ENCODE results near the gene LEO1. TPM values are rescaled to one million over a fixed set of nuclear protein-coding genes. Genes with fewer than 3 reads are reported as not detected.
"Not testable (repeated sequence)": the region's sequence is repeated elsewhere in the genome, so short reads cannot be mapped to it uniquely, and the experiment has no call there.

Gene LEO1
- total and polyA plus RNA-seq, 2 donors (not counting 1 experiment from before 2014, with no cell fraction given) = 1.9 to 19.1 TPM

- H2AFZ ChIP-seq (ENCODE audit: insufficient read depth, low read depth, low read length, poor library complexity, severe bottlenecking) = no peak overlapping the region
- H3K36me3 ChIP-seq (replicated peaks in 1 of 2; ENCODE audit: control extremely low read depth in 1 of 2, control insufficient read depth in 1 of 2, extremely low read depth in 1 of 2, insufficient read depth in 2 of 2, low read length in 1 of 2) = no peaks in the 10 kb centered on the region
- peaks cover 14 to 24% of the 10 kb centered on the region in 2 donors for H3K4me1 ChIP-seq (ENCODE audit: control insufficient read depth in 2 of 2, insufficient read depth in 2 of 2, low read length in 2 of 2)
- ATAC-seq (ENCODE audit: low read depth) (no peak), DNase-seq (no peak)
- no peak overlapping the region for H3K27ac ChIP-seq (ENCODE audit: low read length in 2 of 2)
- no peaks in the 10 kb centered on the region for H4K20me1 ChIP-seq (ENCODE audit: control insufficient read depth, insufficient read depth, low read length, poor library complexity, severe bottlenecking)
- peaks cover 6% of the 10 kb centered on the region for H3K9me3 Mint-ChIP-seq (ENCODE audit: insufficient read depth)
- ChIA-PET CTCF (no interaction called here), POLR2A (no interaction called here)
- H3K9ac ChIP-seq (ENCODE audit: low read length) = no peak overlapping the region
- H3K4me3 Mint-ChIP-seq = no peak overlapping the region
- H3K27me3 ChIP-seq (replicated peaks in 1 of 4; ENCODE audit: control extremely low read depth in 1 of 4, control insufficient read depth in 3 of 4, insufficient read depth in 4 of 4, low read length in 3 of 4) = no peaks in the 10 kb centered on the region
- H3K79me2 ChIP-seq (ENCODE audit: control insufficient read depth, insufficient read depth, low read length) = no peaks in the 10 kb centered on the region
- peaks cover 26% of the 10 kb centered on the region for H3K4me1 Mint-ChIP-seq
- H3K4me3 ChIP-seq (ENCODE audit: control extremely low read depth in 1 of 5, extremely low read depth in 1 of 5, insufficient read depth in 1 of 5, low read depth in 2 of 5, low read length in 4 of 5) = no peak overlapping the region
- H3K27ac Mint-ChIP-seq = no peak overlapping the region
- H3K9me3 ChIP-seq (ENCODE audit: control extremely low read depth in 1 of 3, control insufficient read depth in 2 of 3, insufficient read depth in 1 of 3, low read length in 2 of 3) = no peaks in the 10 kb centered on the region
- no peak overlapping the region for H3K4me2 ChIP-seq (replicated peaks; ENCODE audit: low read depth, low read length, poor library complexity, severe bottlenecking)
- intact Hi-C loops (cut with micrococcal nuclease) = no loop called here
- no peaks in the 10 kb centered on the region for H3K27me3 Mint-ChIP-seq
- WGBS (ENCODE audit: insufficient coverage) = no CpG with 5 or more reads among the region's 1 CpG
- TF ChIP-seq CTCF (IDR thresholded peaks at IDR 0.05) (no peak), EZH2 (IDR thresholded peaks at IDR 0.05; ENCODE audit: borderline replicate concordance, insufficient read depth, low read depth, low read length, poor library complexity, severe bottlenecking) (no peak)
Measured at GRCh38 chr15:52003710-52004109, 32.1 kb upstream of the LEO1 start.

GRCh38 chr15:52003089-52003488, 31.5 kb upstream of the LEO1 start:
- H3K36me3 ChIP-seq (replicated peaks in 1 of 2; ENCODE audit: control extremely low read depth in 1 of 2, control insufficient read depth in 1 of 2, extremely low read depth in 1 of 2, insufficient read depth in 2 of 2, low read length in 1 of 2); intact Hi-C loops (cut with micrococcal nuclease); H3K4me3 Mint-ChIP-seq; H3K79me2 ChIP-seq (ENCODE audit: control insufficient read depth, insufficient read depth, low read length); CTCF ChIA-PET; H3K9me3 Mint-ChIP-seq (ENCODE audit: insufficient read depth); H4K20me1 ChIP-seq (ENCODE audit: control insufficient read depth, insufficient read depth, low read length, poor library complexity, severe bottlenecking); H3K9ac ChIP-seq (ENCODE audit: low read length); H3K27me3 Mint-ChIP-seq; H3K9me3 ChIP-seq (ENCODE audit: control extremely low read depth in 1 of 3, control insufficient read depth in 2 of 3, insufficient read depth in 1 of 3, low read length in 2 of 3); H3K27ac ChIP-seq (ENCODE audit: low read length in 2 of 2); H3K4me2 ChIP-seq (replicated peaks; ENCODE audit: low read depth, low read length, poor library complexity, severe bottlenecking); H3K4me3 ChIP-seq (ENCODE audit: control extremely low read depth in 1 of 5, extremely low read depth in 1 of 5, insufficient read depth in 1 of 5, low read depth in 2 of 5, low read length in 4 of 5); H2AFZ ChIP-seq (ENCODE audit: insufficient read depth, low read depth, low read length, poor library complexity, severe bottlenecking); H3K27me3 ChIP-seq (replicated peaks in 1 of 4; ENCODE audit: control extremely low read depth in 1 of 4, control insufficient read depth in 3 of 4, insufficient read depth in 4 of 4, low read length in 3 of 4); DNase-seq; ATAC-seq (ENCODE audit: low read depth); H3K27ac Mint-ChIP-seq; POLR2A ChIA-PET: not testable (repeated sequence)
- WGBS (ENCODE audit: insufficient coverage) = 88% methylated on average over 1 of the region's 7 CpGs
- peaks cover 8 to 18% of the 10 kb centered on the region in 2 donors for H3K4me1 ChIP-seq (ENCODE audit: control insufficient read depth in 2 of 2, insufficient read depth in 2 of 2, low read length in 2 of 2)
- peaks cover 20% of the 10 kb centered on the region for H3K4me1 Mint-ChIP-seq
